ENCODE data around the gene CYP2S1.

- TF ChIP-seq, protein P1, sequence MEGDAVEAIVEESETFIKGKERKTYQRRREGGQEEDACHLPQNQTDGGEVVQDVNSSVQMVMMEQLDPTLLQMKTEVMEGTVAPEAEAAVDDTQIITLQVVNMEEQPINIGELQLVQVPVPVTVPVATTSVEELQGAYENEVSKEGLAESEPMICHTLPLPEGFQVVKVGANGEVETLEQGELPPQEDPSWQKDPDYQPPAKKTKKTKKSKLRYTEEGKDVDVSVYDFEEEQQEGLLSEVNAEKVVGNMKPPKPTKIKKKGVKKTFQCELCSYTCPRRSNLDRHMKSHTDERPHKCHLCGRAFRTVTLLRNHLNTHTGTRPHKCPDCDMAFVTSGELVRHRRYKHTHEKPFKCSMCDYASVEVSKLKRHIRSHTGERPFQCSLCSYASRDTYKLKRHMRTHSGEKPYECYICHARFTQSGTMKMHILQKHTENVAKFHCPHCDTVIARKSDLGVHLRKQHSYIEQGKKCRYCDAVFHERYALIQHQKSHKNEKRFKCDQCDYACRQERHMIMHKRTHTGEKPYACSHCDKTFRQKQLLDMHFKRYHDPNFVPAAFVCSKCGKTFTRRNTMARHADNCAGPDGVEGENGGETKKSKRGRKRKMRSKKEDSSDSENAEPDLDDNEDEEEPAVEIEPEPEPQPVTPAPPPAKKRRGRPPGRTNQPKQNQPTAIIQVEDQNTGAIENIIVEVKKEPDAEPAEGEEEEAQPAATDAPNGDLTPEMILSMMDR (IDR thresholded peaks at IDR 0.05), result no peak
- TF ChIP-seq POLR2A (IDR thresholded peaks at IDR 0.05), result no peak
Observed at GRCh38 chr19:41193430-41194156, 574 bp downstream of the CYP2S1 start.

Data from vagina (tissue), 2 donors.